Ectodermal cell (in vitro differentiated cells): Measurements from ENCODE around the gene IRF7.
A peak's percentile ranks its signal among the peaks of the same experiment; 100 is the strongest.

Experiments used
- H3K27ac ChIP-seq: 2 replicates; pipeline ENCODE4 v1.7.0; 2013; ENCODE audit warnings: mild to moderate bottlenecking, low read depth, low read length; ENCODE audit not compliant: insufficient read depth, poor library complexity, severe bottlenecking
- H3K27me3 ChIP-seq: 2 replicates; pipeline ENCODE4 v1.7.0; 2013; ENCODE audit warnings: mild to moderate bottlenecking, low read length; ENCODE audit not compliant: insufficient read depth, control insufficient read depth, poor library complexity, severe bottlenecking
- H3K36me3 ChIP-seq: one replicate; pipeline ENCODE4 v1.7.0; 2013; ENCODE audit warnings: low read length; ENCODE audit not compliant: control insufficient read depth, insufficient read depth
- H3K4me1 ChIP-seq: one replicate; pipeline ENCODE4 v1.7.0; 2013; ENCODE audit warnings: low read length; ENCODE audit not compliant: control insufficient read depth, insufficient read depth
- H3K4me3 ChIP-seq: 2 replicates; pipeline ENCODE4 v1.7.0; 2013; ENCODE audit warnings: low read depth, low read length, control low read depth; ENCODE audit not compliant: insufficient read depth
- H3K9me3 ChIP-seq: 2 replicates; pipeline ENCODE4 v1.7.0; 2013; ENCODE audit warnings: mild to moderate bottlenecking, low read length, moderate library complexity; ENCODE audit not compliant: control insufficient read depth
- WGBS, 2 experiments: methylation state at CpG; one replicate each; pipeline ENCODE4 v1.1.7; 2013; ENCODE audit warnings: missing lambda C conversion rate in 2 of 2; 5-methylcytosine and 5-hydroxymethylcytosine counted together

IRF7 gene

GRCh38 chr11:620935-621814 lies 5.4 kb upstream of the IRF7 start:
- Histone ChIP-seq H3K27me3 (peaks cover 5% of the 10 kb centered on the region), H3K27ac (no peak overlapping the region), H3K36me3 (no peaks in the 10 kb centered on the region), H3K9me3 (no peaks in the 10 kb centered on the region), H3K4me3 (no peak overlapping the region), H3K4me1 (no peaks in the 10 kb centered on the region)
- 89 to 91% methylated on average over 45 of the region's 45 CpGs for WGBS, 2 experiments

GRCh38 chr11:620201-620600 lies 4.5 kb upstream of the IRF7 start:
- WGBS, 2 experiments: 96 to 97% methylated on average over 13 of the region's 13 CpGs
- Histone ChIP-seq H3K4me1 (peaks cover 3% of the 10 kb centered on the region), H3K4me3 (no peak overlapping the region), H3K9me3 (no peaks in the 10 kb centered on the region), H3K27ac (no peak overlapping the region), H3K36me3 (no peaks in the 10 kb centered on the region), H3K27me3 (no peaks in the 10 kb centered on the region)

- Histone ChIP-seq H3K4me3 (no peak overlapping the region), H3K36me3 (no peaks in the 10 kb centered on the region), H3K4me1 (peaks cover 7% of the 10 kb centered on the region), H3K27ac (no peak overlapping the region), H3K9me3 (no peaks in the 10 kb centered on the region), H3K27me3 (no peaks in the 10 kb centered on the region)
- WGBS, 2 experiments: 95 to 96% methylated on average over 19 to 21 of the region's 22 CpGs
These were observed 3.9 kb upstream of the IRF7 start for GRCh38 chr11:619628-620050.

DNA sequence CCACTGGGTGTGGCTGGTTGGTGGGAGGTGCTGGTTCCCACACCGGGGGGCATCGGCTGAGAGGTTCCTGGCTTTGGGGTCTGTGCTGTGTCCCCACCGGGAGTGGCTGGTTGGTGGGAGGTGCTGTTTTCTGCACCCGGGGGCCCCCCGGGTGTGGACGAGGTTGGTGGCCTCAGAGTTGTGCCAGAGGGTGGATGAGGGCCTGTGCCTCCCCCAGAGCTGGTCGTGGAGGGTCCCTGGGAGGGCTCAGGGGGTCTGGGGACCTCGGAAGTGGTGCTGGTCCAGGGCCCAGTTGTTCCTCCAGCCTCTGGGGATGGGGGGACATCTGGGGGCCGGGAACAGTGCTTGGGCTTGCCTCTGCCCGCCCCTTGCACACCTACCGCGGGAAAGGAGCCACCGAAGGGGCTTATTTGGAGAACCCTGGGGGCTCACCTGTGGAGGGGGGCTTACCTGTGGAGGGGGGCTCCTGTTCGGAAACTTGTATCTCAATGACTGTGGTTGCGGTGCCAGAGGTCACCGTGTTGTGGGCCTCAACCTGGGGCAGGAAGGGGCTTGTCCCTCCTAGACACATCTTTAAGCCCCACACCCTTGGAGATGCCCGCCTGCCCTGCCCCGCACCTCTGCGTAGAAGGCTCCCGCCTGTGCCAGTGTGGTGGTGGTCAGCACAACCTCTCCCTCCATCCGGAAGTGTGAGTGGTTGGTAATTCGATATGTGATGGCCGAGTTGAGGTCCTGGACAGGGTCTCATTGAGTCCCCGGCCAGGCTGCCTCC lies 3.3 kb upstream of the IRF7 start:
- no peaks in the 10 kb centered on the region for H3K9me3 ChIP-seq
- 92 to 94% methylated on average over 24 of the region's 24 CpGs for WGBS, 2 experiments
- H3K36me3 ChIP-seq: no peaks in the 10 kb centered on the region
- no peak overlapping the region for H3K27ac ChIP-seq
- peaks cover 7% of the 10 kb centered on the region for H3K4me1 ChIP-seq
- H3K27me3 ChIP-seq: no peaks in the 10 kb centered on the region
- no peak overlapping the region for H3K4me3 ChIP-seq

DNA sequence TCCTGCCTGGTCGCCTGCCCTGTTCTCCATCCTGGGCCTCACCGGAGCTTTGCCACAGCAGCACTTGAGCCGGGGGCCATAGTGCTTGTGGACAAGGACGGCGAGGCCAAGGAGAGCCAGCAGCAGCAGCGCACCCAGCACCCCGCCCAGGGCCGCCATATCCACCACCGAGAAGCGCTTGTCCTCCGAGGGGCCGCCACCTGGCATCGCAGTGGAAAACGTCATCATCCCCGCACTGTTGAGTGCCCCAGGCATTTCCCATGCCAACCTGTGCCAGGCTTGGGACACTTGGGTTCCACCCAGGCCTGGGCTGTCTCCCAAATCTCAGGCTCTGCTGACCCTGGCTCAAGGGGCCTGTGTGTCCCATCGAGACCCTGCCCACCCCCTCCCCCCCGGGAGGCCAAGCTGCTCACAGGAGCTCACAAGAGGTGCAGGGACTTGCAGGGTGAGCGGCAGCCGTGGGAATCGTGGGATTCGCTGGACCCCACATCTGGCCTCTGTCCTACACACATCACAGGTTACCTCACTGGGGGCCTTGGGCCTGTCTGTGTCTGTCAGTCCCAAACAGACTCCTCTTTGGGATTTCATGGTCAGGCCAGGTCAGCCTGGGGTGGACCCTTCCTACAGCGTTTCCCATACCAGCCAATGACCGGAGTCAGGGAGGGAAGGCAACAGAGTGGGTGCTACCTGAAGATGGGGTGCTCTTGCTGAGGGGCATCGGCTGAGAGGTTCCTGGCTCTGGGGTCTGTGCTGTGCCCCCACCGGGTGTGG lies 2.3 kb upstream of the IRF7 start:
- Histone ChIP-seq H3K9me3 (no peaks in the 10 kb centered on the region), H3K36me3 (no peaks in the 10 kb centered on the region), H3K4me3 (no peak overlapping the region), H3K27me3 (no peaks in the 10 kb centered on the region), H3K27ac (no peak overlapping the region), H3K4me1 (peaks cover 7% of the 10 kb centered on the region)
- WGBS, 2 experiments: 95% methylated on average over 25 of the region's 25 CpGs

GRCh38 chr11:617199-617911 lies 1.6 kb upstream of the IRF7 start:
- Histone ChIP-seq H3K4me3 (no peak overlapping the region), H3K27ac (no peak overlapping the region), H3K36me3 (no peaks in the 10 kb centered on the region), H3K27me3 (no peaks in the 10 kb centered on the region), H3K9me3 (no peaks in the 10 kb centered on the region), H3K4me1 (peaks cover 7% of the 10 kb centered on the region)
- 95 to 96% methylated on average over 57 of the region's 57 CpGs for WGBS, 2 experiments

GRCh38 chr11:616320-617198 lies 809 bp upstream of the IRF7 start:
- 93 to 94% methylated on average over 36 to 39 of the region's 39 CpGs for WGBS, 2 experiments
- H3K27ac ChIP-seq: no peak overlapping the region
- H3K36me3 ChIP-seq: no peaks in the 10 kb centered on the region
- no peak overlapping the region for H3K4me3 ChIP-seq
- H3K9me3 ChIP-seq: no peaks in the 10 kb centered on the region
- H3K4me1 ChIP-seq: peaks cover 7% of the 10 kb centered on the region
- H3K27me3 ChIP-seq: no peaks in the 10 kb centered on the region

DNA sequence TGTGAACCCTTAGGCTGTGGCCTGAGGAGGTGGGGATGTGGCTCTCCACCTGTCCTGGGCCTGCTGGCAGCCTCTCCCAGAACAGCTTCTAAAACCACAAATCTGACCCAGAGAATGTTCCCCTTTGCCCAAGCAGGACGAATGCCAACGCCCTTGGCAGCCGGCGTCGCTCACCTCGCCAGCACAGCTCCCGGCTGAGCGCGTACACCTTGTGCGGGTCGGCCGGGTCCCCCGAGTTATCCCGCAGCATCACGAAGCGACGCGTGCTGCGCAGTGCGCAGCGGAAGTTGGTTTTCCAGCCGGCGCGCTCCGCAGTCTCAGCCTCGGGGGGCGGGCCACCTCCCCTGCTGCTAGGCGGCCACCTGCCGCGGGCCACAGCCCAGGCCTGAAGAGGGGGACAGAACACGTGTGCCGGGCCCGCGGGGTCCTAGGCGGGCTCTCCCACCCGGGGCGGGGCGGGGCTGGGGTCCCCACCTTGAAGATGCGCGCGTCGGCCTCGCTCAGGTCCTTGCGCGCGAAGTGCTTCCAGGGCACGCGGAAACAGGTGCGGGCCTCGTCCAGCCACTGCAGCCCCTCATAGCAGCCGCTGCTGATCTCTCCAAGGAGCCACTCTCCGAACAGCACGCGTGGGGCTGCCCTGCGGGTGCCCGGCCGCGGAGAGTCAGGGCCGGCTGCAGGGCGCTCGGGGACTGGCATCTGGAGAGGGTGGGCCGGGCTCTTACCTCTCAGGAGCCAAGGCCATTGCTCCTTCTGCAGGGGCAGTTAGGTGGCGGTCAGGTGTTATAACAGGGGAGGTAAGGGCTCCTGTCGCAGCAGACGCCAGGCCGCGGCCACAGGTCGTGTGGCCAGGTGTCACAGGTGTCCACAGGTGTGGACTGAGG lies 887 bp downstream of the IRF7 start:
- Histone ChIP-seq H3K4me3 (peak overlapping the region; percentile 67), H3K27me3 (no peaks in the 10 kb centered on the region), H3K4me1 (peaks cover 7% of the 10 kb centered on the region), H3K27ac (peak overlapping the region; percentile 83), H3K9me3 (no peaks in the 10 kb centered on the region), H3K36me3 (peaks cover 3% of the 10 kb centered on the region)
- WGBS, 2 experiments: 89 to 90% methylated on average over 68 of the region's 68 CpGs
